Activated CD8-positive, alpha-beta memory T cell treated with anti-CD3 and anti-CD28 coated beads, Interleukin-2, amount 10 ng/mL, durations not matched to agents 7 days and 5 days (primary cell): ENCODE data around the gene ZMYM2. TPM values are rescaled to one million over a fixed set of nuclear protein-coding genes. Genes with fewer than 3 reads are reported as not detected.

Experiments used
- ATAC-seq: fragments of 150-1000 bp; cut with Tn5 transposase; one replicate; pipeline ENCODE4 v1.10.0; 2021; ENCODE audit warnings: moderate library complexity
- CTCF ChIA-PET: fragments of 350-600 bp; sonication (Branson Sonifier 250); formaldehyde crosslinking; loops from one replicate; lab custom pipeline; 2021; ENCODE audit warnings: antibody characterized with exemption; lab: Charles Lee
- DNase-seq: peaks from one replicate; pipeline ENCODE4 v3.0.0-alpha.2; 2020
- H3K27ac Mint-ChIP-seq: one replicate; pipeline ENCODE4 v1.8.0; 2021; ENCODE audit warnings: mild to moderate bottlenecking, mixed read lengths
- H3K27me3 Mint-ChIP-seq: one replicate; pipeline ENCODE4 v1.8.0; 2021; ENCODE audit warnings: mixed read lengths
- H3K36me3 Mint-ChIP-seq: one replicate; pipeline ENCODE4 v1.8.0; 2021; ENCODE audit warnings: mild to moderate bottlenecking, mixed read lengths
- H3K4me1 Mint-ChIP-seq: one replicate; pipeline ENCODE4 v1.8.0; 2021; ENCODE audit warnings: mixed read lengths
- H3K4me3 Mint-ChIP-seq: one replicate; pipeline ENCODE4 v1.8.0; 2021; ENCODE audit warnings: mild to moderate bottlenecking, moderate library complexity, mixed read lengths
- H3K9me3 Mint-ChIP-seq: one replicate; pipeline ENCODE4 v1.8.0; 2022; ENCODE audit warnings: low read depth, mixed read lengths
- total RNA-seq, 2 experiments: library from RNA; stranded (reverse); gene quantifications; one replicate each; pipeline ENCODE4 v1.2.3, GENCODE V29; 2021

ZMYM2 gene
- total RNA-seq, 2 experiments from 2014 or later, result 51.6 to 67.6 TPM

- H3K27ac Mint-ChIP-seq, result no peak overlapping the region
- CTCF ChIA-PET, result no interaction called here
- H3K27me3 Mint-ChIP-seq, result peaks cover 26% of the 10 kb centered on the region
- no peak overlapping the region for H3K4me3 Mint-ChIP-seq
- no peaks in the 10 kb centered on the region for H3K36me3 Mint-ChIP-seq
- ATAC-seq (no peak), DNase-seq (no peak)
- no peaks in the 10 kb centered on the region for H3K4me1 Mint-ChIP-seq
- H3K9me3 Mint-ChIP-seq, result no peaks in the 10 kb centered on the region
Measured at GRCh38 chr13:20109037-20109436, 150.5 kb downstream of the ZMYM2 start.

- Mint-ChIP-seq H3K4me1 (peaks cover 1% of the 10 kb centered on the region), H3K27me3 (no peaks in the 10 kb centered on the region), H3K27ac (no peak overlapping the region), H3K9me3 (no peaks in the 10 kb centered on the region), H3K36me3 (no peaks in the 10 kb centered on the region), H3K4me3 (no peak overlapping the region)
- DNase-seq (peak; percentile 25), ATAC-seq (no peak)
- CTCF ChIA-PET, result no interaction called here
Measured at GRCh38 chr13:20114066-20114610, 155.6 kb downstream of the ZMYM2 start.

- DNase-seq, result no peak
- no peak overlapping the region for H3K27ac Mint-ChIP-seq
- peaks cover 1% of the 10 kb centered on the region for H3K27me3 Mint-ChIP-seq
- CTCF ChIA-PET, result interaction anchor here (1.2 kb wide), 1 partner anchor 11 kb away, joined by 3 read pairs; no protein-coding TSS in a partner anchor
- peaks cover 18% of the 10 kb centered on the region for H3K4me1 Mint-ChIP-seq
- no peak overlapping the region for H3K4me3 Mint-ChIP-seq
- H3K36me3 Mint-ChIP-seq, result no peaks in the 10 kb centered on the region
- ATAC-seq, result no peak
- H3K9me3 Mint-ChIP-seq, result no peaks in the 10 kb centered on the region
Measured at GRCh38 chr13:20116213-20116612, 157.7 kb downstream of the ZMYM2 start.

GRCh38 chr13:20118268-20119140 lies 160.0 kb downstream of the ZMYM2 start:
- DNase-seq, result no peak
- peak; percentile 29 for ATAC-seq
- CTCF ChIA-PET, result interaction anchor here (1.0 to 4.1 kb wide), 8 partner anchors 10 to 253 kb away, joined by 3 to 22 read pairs (median 4); partner anchors contain the start of gene GJA3

GRCh38 chr13:20119960-20120359 lies 161.4 kb downstream of the ZMYM2 start:
- ATAC-seq (no peak), DNase-seq (no peak)
- H3K36me3 Mint-ChIP-seq, result no peaks in the 10 kb centered on the region
- peak overlapping the region; percentile 81 for H3K4me3 Mint-ChIP-seq
- peaks cover 19% of the 10 kb centered on the region for H3K4me1 Mint-ChIP-seq
- H3K27ac Mint-ChIP-seq, result peak overlapping the region; percentile 83
- CTCF ChIA-PET, result interaction anchor here (1.1 to 4.1 kb wide), 3 partner anchors 8 to 160 kb away, joined by 6 to 22 read pairs (median 15); partner anchors contain the start of gene GJA3
- H3K9me3 Mint-ChIP-seq, result no peaks in the 10 kb centered on the region
- peaks cover 19% of the 10 kb centered on the region for H3K27me3 Mint-ChIP-seq

More at GRCh38 chr13:20118268-20119140, 160.0 kb downstream of the ZMYM2 start:
- peaks cover 19% of the 10 kb centered on the region for H3K4me1 Mint-ChIP-seq
- H3K27ac Mint-ChIP-seq, result peak overlapping the region; percentile 78
- H3K36me3 Mint-ChIP-seq, result no peaks in the 10 kb centered on the region
- H3K9me3 Mint-ChIP-seq, result no peaks in the 10 kb centered on the region
- H3K4me3 Mint-ChIP-seq, result peak overlapping the region; percentile 81
- peaks cover 7% of the 10 kb centered on the region for H3K27me3 Mint-ChIP-seq

- no peaks in the 10 kb centered on the region for H3K9me3 Mint-ChIP-seq
- no peak for DNase-seq
- no peak for ATAC-seq
- H3K36me3 Mint-ChIP-seq, result no peaks in the 10 kb centered on the region
- peaks cover 29% of the 10 kb centered on the region for H3K27me3 Mint-ChIP-seq
- CTCF ChIA-PET, result interaction anchor here (4.1 kb wide), 1 partner anchor 39 kb away, joined by 15 read pairs; the partner anchor contains the start of gene GJA3
- peaks cover 19% of the 10 kb centered on the region for H3K4me1 Mint-ChIP-seq
- H3K27ac Mint-ChIP-seq, result peak overlapping the region; percentile 83
- H3K4me3 Mint-ChIP-seq, result peak overlapping the region; percentile 81
Measured at GRCh38 chr13:20121159-20121525, 162.6 kb downstream of the ZMYM2 start.

GRCh38 chr13:20124303-20124702 lies 165.8 kb downstream of the ZMYM2 start:
- Mint-ChIP-seq H3K4me1 (peaks cover 16% of the 10 kb centered on the region), H3K36me3 (no peaks in the 10 kb centered on the region), H3K27ac (no peak overlapping the region), H3K27me3 (peaks cover 34% of the 10 kb centered on the region), H3K4me3 (no peak overlapping the region), H3K9me3 (no peaks in the 10 kb centered on the region)
- CTCF ChIA-PET, result interaction anchor here (0.6 kb wide), 1 partner anchor 199 kb away, joined by 4 read pairs; no protein-coding TSS in a partner anchor
- DNase-seq (no peak), ATAC-seq (no peak)

GRCh38 chr13:20125129-20125782 lies 166.7 kb downstream of the ZMYM2 start:
- Mint-ChIP-seq H3K4me3 (no peak overlapping the region), H3K36me3 (no peaks in the 10 kb centered on the region), H3K27me3 (peaks cover 34% of the 10 kb centered on the region), H3K27ac (no peak overlapping the region), H3K9me3 (no peaks in the 10 kb centered on the region), H3K4me1 (peaks cover 8% of the 10 kb centered on the region)
- no peak for ATAC-seq
- CTCF ChIA-PET, result interaction anchor here (1.1 kb wide), 1 partner anchor 369 kb away, joined by 3 read pairs; no protein-coding TSS in a partner anchor
- DNase-seq, result no peak

- CTCF ChIA-PET, result interaction anchor here (0.6 to 1.2 kb wide), 3 partner anchors 31 to 646 kb away, joined by 3 read pairs; no protein-coding TSS in a partner anchor
- Mint-ChIP-seq H3K27me3 (peaks cover 34% of the 10 kb centered on the region), H3K4me1 (peaks cover 4% of the 10 kb centered on the region), H3K9me3 (no peaks in the 10 kb centered on the region), H3K27ac (no peak overlapping the region), H3K36me3 (no peaks in the 10 kb centered on the region), H3K4me3 (no peak overlapping the region)
- no peak for ATAC-seq
- DNase-seq, result no peak
Measured at GRCh38 chr13:20125783-20126165, 167.2 kb downstream of the ZMYM2 start.

- no peaks in the 10 kb centered on the region for H3K4me1 Mint-ChIP-seq
- ATAC-seq, result no peak
- no peak for DNase-seq
- CTCF ChIA-PET, result interaction anchor here (0.6 to 2.9 kb wide), 8 partner anchors 8 to 645 kb away, joined by 3 to 37 read pairs (median 6); partner anchors contain the start of gene GJA3
- no peak overlapping the region for H3K4me3 Mint-ChIP-seq
- peaks cover 32% of the 10 kb centered on the region for H3K27me3 Mint-ChIP-seq
- no peak overlapping the region for H3K27ac Mint-ChIP-seq
- H3K9me3 Mint-ChIP-seq, result no peaks in the 10 kb centered on the region
- no peaks in the 10 kb centered on the region for H3K36me3 Mint-ChIP-seq
Measured at GRCh38 chr13:20126541-20127261, 168.2 kb downstream of the ZMYM2 start.

GRCh38 chr13:20127262-20127561 lies 168.7 kb downstream of the ZMYM2 start:
- Mint-ChIP-seq H3K36me3 (no peaks in the 10 kb centered on the region), H3K9me3 (no peaks in the 10 kb centered on the region), H3K27ac (peak overlapping the region; percentile 5), H3K4me1 (no peaks in the 10 kb centered on the region), H3K4me3 (peak overlapping the region; percentile 66), H3K27me3 (peaks cover 32% of the 10 kb centered on the region)
- ATAC-seq (peak; percentile 29), DNase-seq (peak; percentile 41)
- CTCF ChIA-PET, result interaction anchor here (0.6 to 2.9 kb wide), 14 partner anchors 9 to 408 kb away, joined by 3 to 37 read pairs (median 5); partner anchors contain the start of gene GJA3

GRCh38 chr13:20127562-20128458 lies 169.3 kb downstream of the ZMYM2 start:
- peak; percentile 63 for DNase-seq
- Mint-ChIP-seq H3K27ac (peak overlapping the region; percentile 5), H3K9me3 (no peaks in the 10 kb centered on the region), H3K4me1 (no peaks in the 10 kb centered on the region), H3K27me3 (peaks cover 32% of the 10 kb centered on the region), H3K4me3 (peak overlapping the region; percentile 66), H3K36me3 (no peaks in the 10 kb centered on the region)
- CTCF ChIA-PET, result interaction anchor here (0.6 to 2.9 kb wide), 19 partner anchors 9 to 408 kb away, joined by 3 to 37 read pairs (median 5); partner anchors contain the start of gene GJA3
- peak; percentile 84 for ATAC-seq
